Choroid plexus epithelial cell (primary cell): ENCODE data around the gene NABP1.
A peak's percentile ranks its signal among the peaks of the same experiment; 100 is the strongest.

ENCODE experiments used
- DNase-seq: peaks from one replicate; pipeline ENCODE4 v3.0.0-alpha.2; 2010; ENCODE audit warnings: low read depth
- H3K4me3 ChIP-seq: 2 replicates; pipeline ENCODE4 v1.5.1; 2011; ENCODE audit warnings: low read depth, mild to moderate bottlenecking, control low read depth, low read length, moderate library complexity
- TF ChIP-seq, protein P1 (sequence below): conservative IDR thresholded peaks from 2 replicates; pipeline ENCODE4 v1.5.1; 2011; ENCODE audit warnings: low read depth, mild to moderate bottlenecking, control low read depth, inconsistent platforms, low read length, moderate library complexity

Gene NABP1

DNA sequence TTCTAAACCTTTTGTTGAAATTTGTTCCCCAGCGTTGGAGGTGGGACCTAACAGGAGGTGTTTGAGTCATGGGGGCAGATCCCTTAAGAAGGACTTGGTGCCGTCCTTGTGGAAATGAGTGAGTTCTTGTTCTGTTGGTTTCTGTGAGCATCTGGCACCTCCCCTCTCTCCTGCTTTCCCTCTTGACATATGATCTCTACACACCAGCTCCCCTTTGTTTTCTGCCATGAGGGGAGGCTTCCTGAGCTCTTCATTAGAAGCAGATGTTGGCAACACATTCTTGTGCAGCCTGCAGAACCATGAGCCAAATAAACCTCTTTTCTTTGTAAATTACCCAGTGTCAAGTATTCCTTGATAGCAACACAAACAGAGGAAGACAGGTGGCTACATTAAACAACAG is 23.8 kb downstream of the NABP1 start:
- no peak for DNase-seq
- no peak overlapping the region for H3K4me3 ChIP-seq
- TF ChIP-seq, protein P1, sequence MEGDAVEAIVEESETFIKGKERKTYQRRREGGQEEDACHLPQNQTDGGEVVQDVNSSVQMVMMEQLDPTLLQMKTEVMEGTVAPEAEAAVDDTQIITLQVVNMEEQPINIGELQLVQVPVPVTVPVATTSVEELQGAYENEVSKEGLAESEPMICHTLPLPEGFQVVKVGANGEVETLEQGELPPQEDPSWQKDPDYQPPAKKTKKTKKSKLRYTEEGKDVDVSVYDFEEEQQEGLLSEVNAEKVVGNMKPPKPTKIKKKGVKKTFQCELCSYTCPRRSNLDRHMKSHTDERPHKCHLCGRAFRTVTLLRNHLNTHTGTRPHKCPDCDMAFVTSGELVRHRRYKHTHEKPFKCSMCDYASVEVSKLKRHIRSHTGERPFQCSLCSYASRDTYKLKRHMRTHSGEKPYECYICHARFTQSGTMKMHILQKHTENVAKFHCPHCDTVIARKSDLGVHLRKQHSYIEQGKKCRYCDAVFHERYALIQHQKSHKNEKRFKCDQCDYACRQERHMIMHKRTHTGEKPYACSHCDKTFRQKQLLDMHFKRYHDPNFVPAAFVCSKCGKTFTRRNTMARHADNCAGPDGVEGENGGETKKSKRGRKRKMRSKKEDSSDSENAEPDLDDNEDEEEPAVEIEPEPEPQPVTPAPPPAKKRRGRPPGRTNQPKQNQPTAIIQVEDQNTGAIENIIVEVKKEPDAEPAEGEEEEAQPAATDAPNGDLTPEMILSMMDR, result no peak

GRCh38 chr2:191703079-191703725 is 25.3 kb downstream of the NABP1 start:
- TF ChIP-seq, protein P1, result no peak
- no peak overlapping the region for H3K4me3 ChIP-seq
- no peak for DNase-seq

DNA sequence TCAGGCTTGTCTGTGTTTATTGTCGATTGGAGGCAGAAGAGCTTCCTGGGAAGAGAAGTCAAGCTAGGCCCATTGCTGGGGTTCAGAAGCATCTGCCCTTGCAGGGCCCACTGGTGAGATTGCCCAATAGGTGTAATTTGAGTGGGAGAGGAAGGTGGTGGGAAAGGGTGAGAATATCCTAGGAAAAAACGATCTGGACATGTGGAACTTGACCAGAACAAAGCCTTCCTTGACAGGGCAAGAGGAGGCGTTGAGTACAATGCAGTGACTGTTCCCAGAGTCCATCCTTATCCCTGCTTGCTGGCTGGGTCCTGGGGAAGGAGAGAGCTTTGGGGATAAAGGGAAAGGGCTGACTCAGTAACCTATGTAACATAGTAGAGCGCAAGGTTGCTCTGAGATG is 27.1 kb downstream of the NABP1 start:
- TF ChIP-seq, protein P1, result no peak
- DNase-seq, result no peak
- H3K4me3 ChIP-seq, result no peak overlapping the region

GRCh38 chr2:191705701-191706100 is 27.8 kb downstream of the NABP1 start:
- H3K4me3 ChIP-seq, result no peak overlapping the region
- TF ChIP-seq, protein P1, result no peak
- DNase-seq, result no peak

GRCh38 chr2:191706791-191707190 is 28.9 kb downstream of the NABP1 start:
- no peak overlapping the region for H3K4me3 ChIP-seq
- TF ChIP-seq, protein P1, result no peak
- DNase-seq, result no peak

- H3K4me3 ChIP-seq, result no peak overlapping the region
- TF ChIP-seq, protein P1, result no peak
- DNase-seq, result no peak
Measured at GRCh38 chr2:191707542-191707941, 29.6 kb downstream of the NABP1 start.

DNA sequence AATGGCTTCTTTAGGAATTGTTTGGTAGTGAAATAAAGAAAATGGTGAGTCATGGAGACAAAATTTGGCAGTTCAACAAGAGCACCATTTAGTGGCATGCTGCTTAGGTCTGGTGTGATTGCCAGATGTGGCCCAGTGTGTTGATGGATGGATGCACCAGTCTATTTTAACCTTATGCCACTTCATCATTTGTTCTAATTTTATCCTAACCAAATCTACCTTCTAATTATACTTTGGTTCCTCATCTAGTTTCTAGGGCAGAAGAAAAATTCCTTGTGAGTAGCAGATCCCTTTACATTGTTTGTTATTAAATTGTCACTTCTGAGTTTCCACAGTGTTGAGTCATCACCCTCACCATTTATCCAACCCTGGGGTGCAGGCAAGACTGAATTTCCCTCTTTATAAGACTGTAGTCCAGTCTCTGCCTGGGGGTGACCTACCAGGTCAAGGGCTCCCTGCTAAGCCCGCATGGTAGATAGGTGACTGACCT is 32.5 kb downstream of the NABP1 start:
- H3K4me3 ChIP-seq, result no peak overlapping the region
- TF ChIP-seq, protein P1, result no peak
- peak; percentile 77 for DNase-seq
